ENCODE measurements around the gene ARL14EPL. TPM values are rescaled to one million over a fixed set of nuclear protein-coding genes. Genes with fewer than 3 reads are reported as not detected.

ARL14EPL gene
- total RNA-seq, 2 donors from 2014 or later: not detected

Other genes starting within 250 kb of the ARL14EPL start
- not detected for gene CDO1, start 215.8 kb upstream of the ARL14EPL start, total RNA-seq
- gene ATG12, start 190.9 kb upstream of the ARL14EPL start, total RNA-seq: 10 to 100 TPM; 35.1 to 63.9 TPM
- 10 to 100 TPM; 35.8 to 56.4 TPM for gene AP3S1, start 190.5 kb upstream of the ARL14EPL start, total RNA-seq
- gene LVRN, start 70.0 kb upstream of the ARL14EPL start, total RNA-seq: not detected
- 10 to 100 TPM; 26.9 to 34.9 TPM for gene COMMD10, start 52.6 kb downstream of the ARL14EPL start, total RNA-seq